Right lobe of liver (tissue), 4 donors: ENCODE results near the gene THTPA.

Experiments
- POLR2A ChIP-seq: fragments of 450-650 bp; IDR thresholded peaks from one replicate; pipeline ENCODE4 v1.6.1; 2017; ENCODE audit warnings: antibody characterized with exemption, mild to moderate bottlenecking
- TF ChIP-seq, protein P1 (sequence below), 4 donors: fragments of 200-600 bp in 3 of 4; fragments of 450-650 bp in 1 of 4; IDR thresholded peaks; one replicate each; pipeline versions ENCODE4 v1.5.1 to v1.8.0; 2016 to 2022; ENCODE audit warnings: antibody characterized with exemption in 4 of 4, mild to moderate bottlenecking in 2 of 4
- donor health status: DM: no; HTN: no; CAD: no.
- donor health status: DM: no; HTN: no; CAD: no.
- donor health status: DM: no; HTN: yes; CAD: no.

DNA sequence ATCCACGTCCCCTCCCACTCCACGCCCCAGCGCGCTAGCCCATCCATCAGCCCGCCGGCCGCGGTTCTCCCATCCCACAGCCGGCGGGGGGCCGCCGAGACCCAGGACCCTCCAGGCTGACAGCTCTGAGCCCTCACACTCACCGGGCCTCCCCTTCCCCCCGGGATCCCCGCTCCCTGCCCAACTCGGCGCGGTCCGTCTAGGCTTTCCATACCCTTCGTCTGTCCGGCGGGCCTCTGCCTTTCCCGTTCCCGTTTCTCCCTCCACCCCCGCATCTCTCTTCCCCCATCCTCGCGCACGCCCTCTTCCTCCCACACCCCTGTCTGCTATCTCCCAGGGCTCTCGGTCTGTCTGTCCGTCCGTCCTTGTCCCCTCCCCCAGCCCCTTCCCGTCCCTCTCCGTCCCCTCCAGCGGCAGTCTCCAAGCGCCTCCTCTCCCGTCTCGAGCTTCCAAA is 5.2 kb upstream of the THTPA start:
- TF ChIP-seq POLR2A: no peak
- TF ChIP-seq, protein P1, sequence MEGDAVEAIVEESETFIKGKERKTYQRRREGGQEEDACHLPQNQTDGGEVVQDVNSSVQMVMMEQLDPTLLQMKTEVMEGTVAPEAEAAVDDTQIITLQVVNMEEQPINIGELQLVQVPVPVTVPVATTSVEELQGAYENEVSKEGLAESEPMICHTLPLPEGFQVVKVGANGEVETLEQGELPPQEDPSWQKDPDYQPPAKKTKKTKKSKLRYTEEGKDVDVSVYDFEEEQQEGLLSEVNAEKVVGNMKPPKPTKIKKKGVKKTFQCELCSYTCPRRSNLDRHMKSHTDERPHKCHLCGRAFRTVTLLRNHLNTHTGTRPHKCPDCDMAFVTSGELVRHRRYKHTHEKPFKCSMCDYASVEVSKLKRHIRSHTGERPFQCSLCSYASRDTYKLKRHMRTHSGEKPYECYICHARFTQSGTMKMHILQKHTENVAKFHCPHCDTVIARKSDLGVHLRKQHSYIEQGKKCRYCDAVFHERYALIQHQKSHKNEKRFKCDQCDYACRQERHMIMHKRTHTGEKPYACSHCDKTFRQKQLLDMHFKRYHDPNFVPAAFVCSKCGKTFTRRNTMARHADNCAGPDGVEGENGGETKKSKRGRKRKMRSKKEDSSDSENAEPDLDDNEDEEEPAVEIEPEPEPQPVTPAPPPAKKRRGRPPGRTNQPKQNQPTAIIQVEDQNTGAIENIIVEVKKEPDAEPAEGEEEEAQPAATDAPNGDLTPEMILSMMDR (IDR thresholded peaks at IDR 0.05): no peak
